ENCODE data around the gene BEST4. TPM values are rescaled to one million over a fixed set of nuclear protein-coding genes. Genes with fewer than 3 reads are reported as not detected.

BEST4 gene
- total and polyA plus RNA-seq, 9 donors = 0.25 to 1.7 (median 0.63) TPM

DNA sequence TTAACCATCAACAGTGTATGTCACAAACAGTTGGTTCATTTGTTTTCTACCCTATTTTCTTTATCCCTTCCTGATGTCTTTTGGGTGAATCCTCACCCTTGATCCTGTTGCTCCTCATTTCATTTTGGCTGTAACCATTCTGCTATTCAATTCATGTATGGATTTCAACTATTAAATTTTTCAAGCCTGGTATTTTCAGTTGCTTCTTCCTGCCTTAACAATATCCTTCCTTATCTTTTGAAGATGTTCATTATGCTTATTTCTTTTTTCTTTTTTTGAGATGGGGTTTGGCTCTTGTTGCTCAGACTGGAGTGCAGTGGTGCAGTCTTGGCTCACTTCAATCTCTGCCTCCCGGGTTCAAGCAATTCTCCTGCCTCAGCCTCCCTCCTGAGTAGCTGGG, 54.2 kb downstream of the BEST4 start:
- Histone ChIP-seq H3K36me3 (no peaks in the 10 kb centered on the region), H3K27ac (no peak overlapping the region), H3K4me1 (ENCODE audit: insufficient read depth) (no peaks in the 10 kb centered on the region), H3K4me3 (no peak overlapping the region), H3K27me3 (no peaks in the 10 kb centered on the region), H3K9me3 (no peaks in the 10 kb centered on the region)
- WGBS, 3 donors = 65 to 79% (median 74%) methylated on average over 1 of the region's 1 CpG
- TF ChIP-seq CTCF (IDR thresholded peaks at IDR 0.05) = no peak
- no peak for TF ChIP-seq POLR2A (IDR thresholded peaks at IDR 0.05)
- TF ChIP-seq EP300 (IDR thresholded peaks at IDR 0.05) = no peak
- intact Hi-C loops (cut with DNase I) = loop anchor here in 2 of 4 donors (5.0 to 10.0 kb wide), 2 partner anchors 51 to 569 kb away; partner anchors contain the start of gene BEST4 (in 1 of the 2)
- no peak for DNase-seq

Small RNA genes within 50 kb of the gene (small RNA-seq; reads per million reads assigned to genes)
- gene SNORD38A = 524 reads per million, percentile 96 among the genes with 10 or more reads in this experiment
- gene SNORD38B = not detected
- gene SNORD46 = 1,363 reads per million, percentile 97 among the genes with 10 or more reads in this experiment
- gene SNORD55 = not detected

Other genes with a start within 250 kb of the BEST4 start
- gene TMEM53, start 113.7 kb downstream of the BEST4 start, total RNA-seq = 10 to 100 TPM in 5 of 7 donors, 1 to 10 TPM in 2; 5.1 to 17.9 (median 11.4) TPM
- 10 to 100 TPM in 1 of 2 donors, 1 to 10 TPM in 1; 4.1 to 13.8 TPM for gene TMEM53, start 113.7 kb downstream of the BEST4 start, polyA plus RNA-seq
- gene ARMH1, start 113.5 kb downstream of the BEST4 start, total RNA-seq = 10 to 100 TPM in 1 of 7 donors, 1 to 10 TPM in 6; 3.1 to 13.8 (median 5.7) TPM
- 1 to 10 TPM; 3.3 to 9.6 TPM for gene ARMH1, start 113.5 kb downstream of the BEST4 start, polyA plus RNA-seq
- gene RNU5D-1, start 57.0 kb downstream of the BEST4 start, total RNA-seq = not detected
- gene RNU5D-1, start 57.0 kb downstream of the BEST4 start, polyA plus RNA-seq = not detected
- 1 to 10 TPM in 2 of 7 donors, under 1 TPM in 5; 0.23 to 1.4 (median 0.53) TPM for gene KIF2C, start 48.3 kb downstream of the BEST4 start, total RNA-seq
- gene KIF2C, start 48.3 kb downstream of the BEST4 start, polyA plus RNA-seq = 1 to 10 TPM in 1 of 2 donors, under 1 TPM in 1; 0.96 to 1.5 TPM
- gene RPS8, start 12.6 kb downstream of the BEST4 start, total RNA-seq = over 10,000 TPM in 1 of 7 donors, 1,000 to 10,000 TPM in 6; 5,023 to 10,301 (median 5,328) TPM
- 1,000 to 10,000 TPM; 3,305 to 7,199 TPM for gene RPS8, start 12.6 kb downstream of the BEST4 start, polyA plus RNA-seq
- gene PLK3, start 12.2 kb upstream of the BEST4 start, total RNA-seq = 10 to 100 TPM; 12.3 to 68.6 (median 25.2) TPM
- gene PLK3, start 12.2 kb upstream of the BEST4 start, polyA plus RNA-seq = 1 to 10 TPM; 4.2 to 9.7 TPM
- 10 to 100 TPM in 1 of 7 donors, 1 to 10 TPM in 2, under 1 TPM in 4; 0.35 to 23.7 (median 0.84) TPM for gene DYNLT4, start 19.2 kb upstream of the BEST4 start, total RNA-seq
- gene DYNLT4, start 19.2 kb upstream of the BEST4 start, polyA plus RNA-seq = under 1 TPM in 1 of 2 donors, not detected in 1; 0.22 TPM
- gene BTBD19, start 20.4 kb upstream of the BEST4 start, total RNA-seq = 10 to 100 TPM in 5 of 7 donors, 1 to 10 TPM in 2; 7.7 to 24.3 (median 19.4) TPM
- gene BTBD19, start 20.4 kb upstream of the BEST4 start, polyA plus RNA-seq = 1 to 10 TPM; 7.1 to 8.5 TPM
- gene PTCH2, start 55.1 kb upstream of the BEST4 start, total RNA-seq = 10 to 100 TPM in 5 of 7 donors, 1 to 10 TPM in 2; 1.8 to 21.2 (median 10.7) TPM
- gene PTCH2, start 55.1 kb upstream of the BEST4 start, polyA plus RNA-seq = 10 to 100 TPM in 1 of 2 donors, 1 to 10 TPM in 1; 2.4 to 14.0 TPM
- gene EIF2B3, start 198.4 kb upstream of the BEST4 start, total RNA-seq = 10 to 100 TPM; 15.0 to 34.5 (median 22.7) TPM
- 10 to 100 TPM; 14.7 to 26.9 TPM for gene EIF2B3, start 198.4 kb upstream of the BEST4 start, polyA plus RNA-seq
- 10 to 100 TPM; 20.9 to 46.0 (median 36.1) TPM for gene HECTD3, start 223.2 kb upstream of the BEST4 start, total RNA-seq
- gene HECTD3, start 223.2 kb upstream of the BEST4 start, polyA plus RNA-seq = 10 to 100 TPM; 27.7 to 45.0 TPM
- 10 to 100 TPM; 69.2 to 92.3 (median 74.7) TPM for gene UROD, start 224.1 kb upstream of the BEST4 start, total RNA-seq
- 10 to 100 TPM; 82.3 to 97.2 TPM for gene UROD, start 224.1 kb upstream of the BEST4 start, polyA plus RNA-seq